ENCODE results near the gene LRRC8E. TPM values are rescaled to one million over a fixed set of nuclear protein-coding genes. Genes with fewer than 3 reads are reported as not detected.
A peak's percentile ranks its signal among the peaks of the same experiment; 100 is the strongest.

The LRRC8E gene
- total RNA-seq, 5 donors from 2014 or later (not counting 1 experiment from before 2014, with no cell fraction given): 0.06 TPM; not detected in 4

DNA sequence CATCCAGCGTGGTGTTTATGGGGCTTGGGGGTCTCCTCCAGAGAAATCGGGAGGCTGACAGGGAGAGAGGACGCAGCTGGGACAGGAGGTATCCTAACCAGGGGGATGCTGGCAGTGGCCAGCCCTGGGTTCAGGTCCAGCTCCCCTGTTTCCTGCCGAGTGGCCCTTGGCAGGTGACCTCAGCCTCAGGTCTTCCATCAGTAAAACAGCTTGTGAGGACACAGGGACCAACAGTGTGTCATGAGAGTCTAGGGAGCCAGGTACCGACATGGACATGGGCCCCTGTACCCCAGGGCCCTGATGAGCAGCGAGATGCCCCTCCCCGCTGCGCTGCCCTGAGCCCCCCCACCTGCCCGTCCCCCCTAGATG, 38.7 kb upstream of the LRRC8E start:
- Histone ChIP-seq H3K4me3 (ENCODE audit: control insufficient read depth in 1 of 2, extremely low read depth in 1 of 2, low read length in 1 of 2) (no peak overlapping the region), H3K4me1 (ENCODE audit: control insufficient read depth in 1 of 2, extremely low read depth in 1 of 2, insufficient read depth in 2 of 2, low read length in 2 of 2) (peaks cover 0 to 8% of the 10 kb centered on the region in 2 experiments), H3K9me3 (no peaks in the 10 kb centered on the region), H3K27me3 (replicated peaks in 1 of 2; ENCODE audit: control insufficient read depth in 2 of 2, extremely low read depth in 1 of 2, insufficient read depth in 2 of 2, low read length in 1 of 2) (peaks cover 0 to 18% of the 10 kb centered on the region in 2 experiments), H3K36me3 (ENCODE audit: control insufficient read depth in 2 of 2, extremely low read depth in 1 of 2, insufficient read depth in 1 of 2, low read length in 1 of 2) (no peaks in the 10 kb centered on the region), H3K27ac (ENCODE audit: low read length) (no peak overlapping the region)
- Mint-ChIP-seq H3K4me1 (peaks cover 4 to 6% (median 6%) of the 10 kb centered on the region in 3 donors), H3K27me3 (no peaks in the 10 kb centered on the region), H3K4me3 (no peak overlapping the region), H3K27ac (no peak overlapping the region), H3K36me3 (no peaks in the 10 kb centered on the region), H3K9me3 (no peaks in the 10 kb centered on the region)
- ChIA-PET CTCF (no interaction called here), POLR2A (no interaction called here)
- DNase-seq (no peak), ATAC-seq (replicated peaks in 1 of 4) (no peak)
- 88% methylated on average over 9 of the region's 9 CpGs for WGBS (ENCODE audit: insufficient coverage)

DNA sequence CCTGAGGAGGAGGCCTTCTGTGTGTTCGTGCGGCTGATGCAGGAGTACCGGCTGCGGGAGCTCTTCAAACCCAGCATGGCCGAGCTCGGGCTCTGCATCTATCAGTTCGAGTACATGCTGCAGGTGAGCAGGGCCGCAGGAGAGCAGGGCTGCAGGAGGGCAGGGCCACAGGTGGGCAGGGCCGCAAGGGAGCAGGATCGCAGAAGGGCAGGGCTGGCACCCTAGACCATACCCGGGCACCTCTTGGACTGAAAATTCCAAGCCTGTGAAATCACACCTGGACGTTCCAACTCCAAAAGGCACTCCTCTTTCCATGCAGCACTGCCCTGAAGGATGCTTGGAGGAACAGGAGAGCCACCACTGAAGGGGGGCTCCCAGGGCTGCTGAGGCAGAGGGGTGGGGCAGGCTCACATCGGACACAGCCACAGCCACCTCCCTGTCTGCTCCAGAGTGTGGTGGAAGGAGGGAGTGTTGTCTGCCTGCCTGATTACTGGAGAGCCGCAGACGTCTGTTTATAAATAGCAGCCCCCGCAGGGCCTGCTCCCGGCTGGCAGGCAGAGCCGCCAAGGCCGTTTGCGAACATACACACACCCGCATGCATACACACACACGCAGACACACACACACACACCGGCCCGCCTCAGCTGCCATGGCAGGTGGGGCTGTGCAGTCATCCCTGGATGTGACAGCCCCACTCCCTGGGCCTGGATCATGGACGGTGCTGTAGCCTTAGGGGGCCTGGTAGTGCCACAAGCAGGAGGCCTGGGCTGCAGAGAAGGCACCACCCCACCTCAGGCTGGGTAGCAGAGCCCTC, 38.1 kb upstream of the LRRC8E start:
- 92% methylated on average over 20 of the region's 25 CpGs for WGBS (ENCODE audit: insufficient coverage)
- peaks cover 0 to 8% of the 10 kb centered on the region in 2 experiments for H3K4me1 ChIP-seq (ENCODE audit: control insufficient read depth in 1 of 2, extremely low read depth in 1 of 2, insufficient read depth in 2 of 2, low read length in 2 of 2)
- H3K27me3 ChIP-seq (replicated peaks in 1 of 2; ENCODE audit: control insufficient read depth in 2 of 2, extremely low read depth in 1 of 2, insufficient read depth in 2 of 2, low read length in 1 of 2): peaks cover 0 to 19% of the 10 kb centered on the region in 2 experiments
- CTCF ChIA-PET: no interaction called here
- H3K36me3 Mint-ChIP-seq: no peaks in the 10 kb centered on the region
- H3K4me1 Mint-ChIP-seq: peaks cover 4 to 6% (median 6%) of the 10 kb centered on the region in 3 donors
- POLR2A ChIA-PET: no interaction called here
- no peaks in the 10 kb centered on the region for H3K9me3 ChIP-seq
- H3K27me3 Mint-ChIP-seq: no peaks in the 10 kb centered on the region
- H3K27ac ChIP-seq (ENCODE audit: low read length): no peak overlapping the region
- ATAC-seq (replicated peaks in 1 of 4): no peak
- H3K36me3 ChIP-seq (ENCODE audit: control insufficient read depth in 2 of 2, extremely low read depth in 1 of 2, insufficient read depth in 1 of 2, low read length in 1 of 2): no peaks in the 10 kb centered on the region
- H3K4me3 ChIP-seq (ENCODE audit: control insufficient read depth in 1 of 2, extremely low read depth in 1 of 2, low read length in 1 of 2): no peak overlapping the region
- H3K4me3 Mint-ChIP-seq: no peak overlapping the region
- no peaks in the 10 kb centered on the region for H3K9me3 Mint-ChIP-seq
- no peak for DNase-seq
- H3K27ac Mint-ChIP-seq: no peak overlapping the region

DNA sequence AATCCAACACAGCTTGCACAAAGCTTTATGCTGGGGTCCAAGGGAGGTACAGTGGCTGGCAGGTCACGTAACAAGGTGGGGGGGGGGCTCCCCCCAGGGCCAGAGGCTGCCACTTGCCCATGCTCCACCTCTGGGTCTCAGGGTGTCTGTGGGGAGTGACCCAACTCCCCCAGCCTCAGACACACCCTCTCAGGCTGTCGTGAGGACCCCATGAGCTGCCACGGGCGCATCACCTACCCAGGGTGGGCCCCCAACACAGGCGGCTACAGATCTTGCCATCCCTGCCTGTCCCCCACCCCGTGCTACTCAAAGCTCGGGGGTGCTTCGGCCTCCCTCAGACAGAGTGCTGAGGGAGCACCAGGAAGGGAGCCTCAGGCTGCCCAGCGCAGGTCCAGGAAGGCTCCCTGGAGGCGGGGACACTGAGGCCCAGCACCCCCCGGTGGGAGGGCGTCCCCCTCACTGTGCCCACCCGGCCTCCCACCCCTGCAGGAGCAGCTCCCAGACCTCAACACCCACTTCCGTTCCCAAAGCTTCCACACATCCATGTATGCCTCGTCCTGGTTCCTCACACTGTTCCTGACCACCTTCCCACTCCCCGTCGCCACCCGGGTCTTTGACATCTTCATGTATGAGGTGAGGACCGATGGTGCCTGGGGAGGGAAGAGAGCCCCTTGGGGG, 37.2 kb upstream of the LRRC8E start:
- peaks cover 0 to 27% of the 10 kb centered on the region in 2 experiments for H3K27me3 ChIP-seq (replicated peaks in 1 of 2; ENCODE audit: control insufficient read depth in 2 of 2, extremely low read depth in 1 of 2, insufficient read depth in 2 of 2, low read length in 1 of 2)
- WGBS (ENCODE audit: insufficient coverage): 86% methylated on average over 11 of the region's 19 CpGs
- ChIA-PET CTCF (no interaction called here), POLR2A (no interaction called here)
- no peak overlapping the region for H3K27ac ChIP-seq (ENCODE audit: low read length)
- no peaks in the 10 kb centered on the region for H3K9me3 Mint-ChIP-seq
- no peak overlapping the region for H3K4me3 ChIP-seq (ENCODE audit: control insufficient read depth in 1 of 2, extremely low read depth in 1 of 2, low read length in 1 of 2)
- peaks cover 0 to 8% of the 10 kb centered on the region in 2 experiments for H3K4me1 ChIP-seq (ENCODE audit: control insufficient read depth in 1 of 2, extremely low read depth in 1 of 2, insufficient read depth in 2 of 2, low read length in 2 of 2)
- no peaks in the 10 kb centered on the region for H3K36me3 Mint-ChIP-seq
- no peak overlapping the region for H3K4me3 Mint-ChIP-seq
- H3K36me3 ChIP-seq (ENCODE audit: control insufficient read depth in 2 of 2, extremely low read depth in 1 of 2, insufficient read depth in 1 of 2, low read length in 1 of 2): no peaks in the 10 kb centered on the region
- H3K27ac Mint-ChIP-seq: no peak overlapping the region
- no peak for ATAC-seq (replicated peaks in 1 of 4)
- no peaks in the 10 kb centered on the region for H3K9me3 ChIP-seq
- DNase-seq: no peak
- no peaks in the 10 kb centered on the region for H3K27me3 Mint-ChIP-seq
- peaks cover 4 to 6% (median 6%) of the 10 kb centered on the region in 3 donors for H3K4me1 Mint-ChIP-seq

DNA sequence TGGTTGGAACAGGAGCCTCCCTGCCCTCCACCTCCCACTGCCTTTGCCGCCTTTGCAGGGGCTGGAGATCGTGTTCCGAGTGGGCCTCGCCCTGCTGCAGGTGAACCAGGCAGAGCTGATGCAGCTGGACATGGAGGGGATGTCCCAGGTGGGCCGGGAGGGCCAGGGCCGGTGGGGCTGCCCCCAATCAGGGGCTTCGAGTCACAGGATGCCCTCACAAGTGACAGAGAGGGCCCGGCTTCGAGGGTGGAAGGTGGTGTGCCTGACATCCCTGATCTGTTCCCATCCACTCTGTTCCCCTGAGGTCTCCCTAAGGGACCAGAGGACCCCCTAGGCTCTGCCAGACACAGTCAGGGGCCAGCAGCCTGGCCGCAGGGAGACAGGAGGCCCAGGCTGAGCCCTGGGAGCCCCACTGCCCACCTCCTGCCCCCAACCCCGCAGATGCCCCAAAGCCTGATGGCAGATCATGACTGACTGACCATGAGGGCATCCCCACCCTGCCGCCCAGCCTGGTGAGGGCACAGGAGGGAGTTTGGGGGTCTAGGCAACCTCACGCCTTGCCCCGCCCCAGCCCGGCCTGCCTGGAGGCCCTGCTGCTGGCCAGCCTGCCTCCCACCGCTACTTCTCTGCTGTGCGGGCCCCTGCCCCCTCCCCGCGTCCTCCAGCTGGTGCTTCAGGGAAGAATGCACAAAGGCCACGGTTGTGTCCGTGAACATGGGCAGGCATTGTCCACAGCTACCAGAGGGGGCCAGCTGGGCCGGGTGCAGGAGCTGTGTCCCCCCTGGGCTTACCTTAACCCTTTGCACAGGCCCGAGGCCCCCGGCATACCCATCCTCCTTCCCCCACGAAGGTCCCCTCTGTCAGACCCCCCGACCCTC, 36.4 kb upstream of the LRRC8E start:
- H3K27ac ChIP-seq (ENCODE audit: low read length): no peak overlapping the region
- Mint-ChIP-seq H3K9me3 (no peaks in the 10 kb centered on the region), H3K4me3 (no peak overlapping the region), H3K4me1 (peaks cover 4 to 6% (median 6%) of the 10 kb centered on the region in 3 donors), H3K36me3 (no peaks in the 10 kb centered on the region), H3K27ac (no peak overlapping the region), H3K27me3 (no peaks in the 10 kb centered on the region)
- peaks cover 0 to 35% of the 10 kb centered on the region in 2 experiments for H3K27me3 ChIP-seq (replicated peaks in 1 of 2; ENCODE audit: control insufficient read depth in 2 of 2, extremely low read depth in 1 of 2, insufficient read depth in 2 of 2, low read length in 1 of 2)
- peaks cover 0 to 8% of the 10 kb centered on the region in 2 experiments for H3K4me1 ChIP-seq (ENCODE audit: control insufficient read depth in 1 of 2, extremely low read depth in 1 of 2, insufficient read depth in 2 of 2, low read length in 2 of 2)
- ATAC-seq (replicated peaks in 1 of 4) (no peak), DNase-seq (no peak)
- H3K9me3 ChIP-seq: no peaks in the 10 kb centered on the region
- CTCF ChIA-PET: interaction anchor here in 1 of 2 donors (0.9 to 1.2 kb wide), 3 partner anchors 18 to 69 kb away, joined by 3 to 6 read pairs (median 4); partner anchors contain the start of gene MAP2K7
- no peak overlapping the region for H3K4me3 ChIP-seq (ENCODE audit: control insufficient read depth in 1 of 2, extremely low read depth in 1 of 2, low read length in 1 of 2)
- WGBS (ENCODE audit: insufficient coverage): 88% methylated on average over 21 of the region's 26 CpGs
- H3K36me3 ChIP-seq (ENCODE audit: control insufficient read depth in 2 of 2, extremely low read depth in 1 of 2, insufficient read depth in 1 of 2, low read length in 1 of 2): no peaks in the 10 kb centered on the region
- POLR2A ChIA-PET: interaction anchor here in 1 of 2 donors (0.5 kb wide), 1 partner anchor 10 kb away, joined by 3 read pairs; no protein-coding TSS in a partner anchor

DNA sequence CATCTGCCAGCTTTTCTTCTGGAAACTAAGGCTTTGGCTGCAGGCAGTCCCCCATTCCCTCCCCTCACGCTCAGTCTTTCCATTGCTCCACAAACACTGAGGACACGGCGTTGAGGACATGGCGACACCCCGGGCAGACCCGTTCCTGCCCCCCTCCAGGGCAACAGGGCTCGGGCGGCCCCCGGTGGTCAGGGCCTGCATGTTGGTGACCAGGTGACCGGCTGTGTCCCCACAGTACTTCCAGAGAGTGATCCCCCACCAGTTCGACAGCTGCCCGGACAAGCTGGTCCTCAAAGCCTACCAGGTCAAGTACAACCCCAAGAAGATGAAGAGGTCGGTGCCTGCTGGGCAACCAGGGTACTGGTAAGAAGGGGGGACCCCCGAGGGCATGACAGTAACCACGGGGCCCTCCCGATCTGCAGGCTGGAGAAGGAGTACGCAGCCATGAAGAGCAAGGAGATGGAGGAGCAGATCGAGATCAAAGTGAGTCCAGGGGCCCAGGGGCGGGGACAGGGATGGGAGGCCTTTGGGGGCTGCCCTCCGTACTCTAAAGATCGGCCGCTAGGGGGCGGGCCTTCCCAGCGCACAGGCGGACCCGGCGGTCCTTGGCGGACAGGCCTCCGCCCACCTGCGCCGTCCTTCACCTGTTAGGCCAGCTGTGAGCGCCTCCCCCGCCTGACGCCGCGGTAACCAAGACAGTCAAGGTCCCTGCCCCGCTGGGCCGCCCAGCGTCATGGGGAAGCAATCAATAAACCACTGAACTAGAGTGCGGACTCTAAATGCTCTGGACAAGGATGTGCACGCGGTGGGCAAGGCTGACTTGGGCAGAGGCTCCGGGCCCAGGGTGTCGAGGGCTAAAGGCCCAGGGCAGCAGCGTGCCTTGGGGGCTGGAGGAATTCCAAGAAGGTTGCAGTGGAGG, 35.2 kb upstream of the LRRC8E start:
- ChIA-PET CTCF (interaction anchor here in 1 of 2 donors (0.9 to 1.2 kb wide), 3 partner anchors 16 to 68 kb away, joined by 3 to 6 read pairs (median 4); partner anchors contain the start of gene MAP2K7), POLR2A (interaction anchor here in 1 of 2 donors (0.5 kb wide), 1 partner anchor 9 kb away, joined by 3 read pairs; no protein-coding TSS in a partner anchor)
- ATAC-seq (replicated peaks in 1 of 4): peak; percentile 78 to 86 (median 82)
- Histone ChIP-seq H3K9me3 (no peaks in the 10 kb centered on the region), H3K4me3 (ENCODE audit: control insufficient read depth in 1 of 2, extremely low read depth in 1 of 2, low read length in 1 of 2) (no peak overlapping the region), H3K27ac (ENCODE audit: low read length) (no peak overlapping the region), H3K4me1 (ENCODE audit: control insufficient read depth in 1 of 2, extremely low read depth in 1 of 2, insufficient read depth in 2 of 2, low read length in 2 of 2) (peaks cover 0 to 13% of the 10 kb centered on the region in 2 experiments), H3K27me3 (replicated peaks in 1 of 2; ENCODE audit: control insufficient read depth in 2 of 2, extremely low read depth in 1 of 2, insufficient read depth in 2 of 2, low read length in 1 of 2) (peaks cover 0 to 48% of the 10 kb centered on the region in 2 experiments), H3K36me3 (ENCODE audit: control insufficient read depth in 2 of 2, extremely low read depth in 1 of 2, insufficient read depth in 1 of 2, low read length in 1 of 2) (no peaks in the 10 kb centered on the region)
- Mint-ChIP-seq H3K9me3 (no peaks in the 10 kb centered on the region), H3K27me3 (no peaks in the 10 kb centered on the region), H3K4me1 (peaks cover 4 to 6% (median 6%) of the 10 kb centered on the region in 3 donors), H3K27ac (no peak overlapping the region), H3K36me3 (no peaks in the 10 kb centered on the region), H3K4me3 (no peak overlapping the region)
- WGBS (ENCODE audit: insufficient coverage): 24% methylated on average over 38 of the region's 45 CpGs
- DNase-seq: peak in 31 of 35 experiments; percentile 24 to 77 (median 49)

All from T-cell (primary cell).